ENCODE measurements around the gene DCDC2B. TPM values are rescaled to one million over a fixed set of nuclear protein-coding genes. Genes with fewer than 3 reads are reported as not detected.

Gene DCDC2B
- total and polyA plus RNA-seq, 7 donors = 0.04 TPM; not detected in 6

GRCh38 chr1:32192220-32192948, 16.5 kb upstream of the DCDC2B start:
- intact Hi-C loops (cut with DNase I) = no loop called here
- H3K27ac ChIP-seq = no peak overlapping the region
- no peaks in the 10 kb centered on the region for H3K4me1 ChIP-seq
- no peaks in the 10 kb centered on the region for H3K9me3 ChIP-seq
- DNase-seq = no peak
- no peak overlapping the region for H3K4me3 ChIP-seq
- TF ChIP-seq POLR2AphosphoS5 (IDR thresholded peaks at IDR 0.05) = no peak
- no peak for TF ChIP-seq POLR2A (IDR thresholded peaks at IDR 0.05)
- TF ChIP-seq EP300 (IDR thresholded peaks at IDR 0.05) = no peak
- TF ChIP-seq CTCF (IDR thresholded peaks at IDR 0.05) = no peak
- H3K36me3 ChIP-seq = peaks cover 68 to 100% (median 88%) of the 10 kb centered on the region in 4 donors
- 96% methylated on average over 8 of the region's 8 CpGs for WGBS, 2 donors
- H3K27me3 ChIP-seq = no peaks in the 10 kb centered on the region

- DNase-seq = no peak
- TF ChIP-seq POLR2AphosphoS5 (IDR thresholded peaks at IDR 0.05) (no peak), POLR2A (IDR thresholded peaks at IDR 0.05) (no peak), CTCF (IDR thresholded peaks at IDR 0.05) (no peak), EP300 (IDR thresholded peaks at IDR 0.05) (no peak)
- Histone ChIP-seq H3K27ac (no peak overlapping the region), H3K27me3 (no peaks in the 10 kb centered on the region), H3K4me1 (peaks cover 0 to 9% (median 9%) of the 10 kb centered on the region in 4 donors), H3K4me3 (no peak overlapping the region), H3K9me3 (no peaks in the 10 kb centered on the region), H3K36me3 (peaks cover 53 to 82% (median 64%) of the 10 kb centered on the region in 4 donors)
- intact Hi-C loops (cut with DNase I) = no loop called here
- WGBS, 2 donors = 95 to 97% methylated on average over 6 of the region's 6 CpGs
Measured at GRCh38 chr1:32194984-32195383, 13.9 kb upstream of the DCDC2B start.

GRCh38 chr1:32195531-32195930, 13.4 kb upstream of the DCDC2B start:
- Histone ChIP-seq H3K27ac (no peak overlapping the region), H3K27me3 (no peaks in the 10 kb centered on the region), H3K4me3 (no peak overlapping the region), H3K4me1 (peaks cover 0 to 11% (median 11%) of the 10 kb centered on the region in 4 donors), H3K36me3 (peaks cover 47 to 76% (median 59%) of the 10 kb centered on the region in 4 donors), H3K9me3 (no peaks in the 10 kb centered on the region)
- TF ChIP-seq CTCF (IDR thresholded peaks at IDR 0.05) (no peak), EP300 (IDR thresholded peaks at IDR 0.05) (no peak), POLR2AphosphoS5 (IDR thresholded peaks at IDR 0.05) (no peak), POLR2A (IDR thresholded peaks at IDR 0.05) (no peak)
- intact Hi-C loops (cut with DNase I) = no loop called here
- no peak for DNase-seq
- 96 to 97% methylated on average over 3 of the region's 3 CpGs for WGBS, 2 donors

GRCh38 chr1:32195972-32196823, 12.7 kb upstream of the DCDC2B start:
- H3K4me1 ChIP-seq = peaks cover 0 to 16% (median 13%) of the 10 kb centered on the region in 4 donors
- H3K27ac ChIP-seq = no peak overlapping the region
- H3K36me3 ChIP-seq = peaks cover 41 to 70% (median 52%) of the 10 kb centered on the region in 4 donors

More at GRCh38 chr1:32195972-32196823, 12.7 kb upstream of the DCDC2B start:
- H3K4me3 ChIP-seq = no peak overlapping the region
- intact Hi-C loops (cut with DNase I) = no loop called here
- TF ChIP-seq POLR2A (IDR thresholded peaks at IDR 0.05) (no peak), CTCF (IDR thresholded peaks at IDR 0.05) (no peak), POLR2AphosphoS5 (IDR thresholded peaks at IDR 0.05) (no peak), EP300 (IDR thresholded peaks at IDR 0.05) (no peak)
- DNase-seq = no peak
- no peaks in the 10 kb centered on the region for H3K9me3 ChIP-seq
- no peaks in the 10 kb centered on the region for H3K27me3 ChIP-seq

All from sigmoid colon (tissue), 7 donors.